Gastroesophageal sphincter (tissue), 3 donors: ENCODE results near the gene DLX3.

Experiments
- EP300 ChIP-seq: sonication (generic); formaldehyde crosslinking; IDR thresholded peaks from one replicate; pipeline ENCODE4 v1.6.1; 2017; ENCODE audit warnings: antibody characterized with exemption, mild to moderate bottlenecking
- POLR2A ChIP-seq, 2 donors: fragments of 450-650 bp; IDR thresholded peaks; one replicate each; pipeline ENCODE4 v1.6.1; 2017; ENCODE audit warnings: antibody characterized with exemption in 2 of 2, mild to moderate bottlenecking in 2 of 2, moderate library complexity in 1 of 2
- TF ChIP-seq, protein P1 (sequence below), 4 experiments: fragments of 200-600 bp in 2 of 4; fragments of 450-650 bp in 2 of 4; sonication (generic) in 1 of 4; IDR thresholded peaks; one replicate each; pipeline ENCODE4 v1.5.1; 2017 to 2019; ENCODE audit warnings: antibody characterized with exemption in 4 of 4, mild to moderate bottlenecking in 2 of 4, moderate library complexity in 2 of 4

DNA sequence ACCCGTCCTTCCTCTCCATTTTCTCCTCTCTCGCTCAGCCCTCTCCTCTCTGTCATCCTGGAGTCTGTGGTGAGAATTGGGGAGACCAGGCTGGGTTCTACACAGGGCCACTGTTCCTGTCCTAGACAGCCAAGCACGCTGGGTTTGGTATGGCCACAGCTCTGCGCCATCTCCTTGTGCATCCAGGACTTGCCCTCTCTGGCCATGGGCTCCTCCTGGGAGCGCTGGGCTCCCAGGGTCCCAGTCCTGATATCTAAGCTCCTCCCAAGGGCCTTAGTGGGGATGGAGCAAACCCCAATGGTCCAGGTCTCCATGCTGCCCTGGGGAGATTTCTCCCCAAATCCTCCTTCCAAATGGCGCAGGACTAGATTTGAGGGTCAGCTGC is 33.7 kb upstream of the DLX3 start:
- no peak for TF ChIP-seq POLR2A (IDR thresholded peaks at IDR 0.05)
- TF ChIP-seq, protein P1, sequence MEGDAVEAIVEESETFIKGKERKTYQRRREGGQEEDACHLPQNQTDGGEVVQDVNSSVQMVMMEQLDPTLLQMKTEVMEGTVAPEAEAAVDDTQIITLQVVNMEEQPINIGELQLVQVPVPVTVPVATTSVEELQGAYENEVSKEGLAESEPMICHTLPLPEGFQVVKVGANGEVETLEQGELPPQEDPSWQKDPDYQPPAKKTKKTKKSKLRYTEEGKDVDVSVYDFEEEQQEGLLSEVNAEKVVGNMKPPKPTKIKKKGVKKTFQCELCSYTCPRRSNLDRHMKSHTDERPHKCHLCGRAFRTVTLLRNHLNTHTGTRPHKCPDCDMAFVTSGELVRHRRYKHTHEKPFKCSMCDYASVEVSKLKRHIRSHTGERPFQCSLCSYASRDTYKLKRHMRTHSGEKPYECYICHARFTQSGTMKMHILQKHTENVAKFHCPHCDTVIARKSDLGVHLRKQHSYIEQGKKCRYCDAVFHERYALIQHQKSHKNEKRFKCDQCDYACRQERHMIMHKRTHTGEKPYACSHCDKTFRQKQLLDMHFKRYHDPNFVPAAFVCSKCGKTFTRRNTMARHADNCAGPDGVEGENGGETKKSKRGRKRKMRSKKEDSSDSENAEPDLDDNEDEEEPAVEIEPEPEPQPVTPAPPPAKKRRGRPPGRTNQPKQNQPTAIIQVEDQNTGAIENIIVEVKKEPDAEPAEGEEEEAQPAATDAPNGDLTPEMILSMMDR (IDR thresholded peaks at IDR 0.05): no peak
- TF ChIP-seq EP300: no peak
